Neural cell (in vitro differentiated cells): ENCODE results near the gene TRABD2A.

Experiments used
- CTCF ChIP-seq: fragments of 450-650 bp; IDR thresholded peaks from 2 replicates; pipeline ENCODE4 v1.5.1; 2014; ENCODE audit warnings: antibody characterized with exemption, mild to moderate bottlenecking, moderate library complexity; ENCODE audit not compliant: poor library complexity, severe bottlenecking
- POLR2AphosphoS5 ChIP-seq: IDR thresholded peaks from 2 replicates; pipeline ENCODE4 v1.6.1; 2012
- RAD21 ChIP-seq: fragments of 450-650 bp; conservative IDR thresholded peaks from 2 replicates; pipeline ENCODE4 v1.6.1; 2014; ENCODE audit warnings: antibody characterized with exemption, mild to moderate bottlenecking, moderate library complexity
- SMC3 ChIP-seq: fragments of 450-650 bp; conservative IDR thresholded peaks from 2 replicates; pipeline ENCODE4 v1.6.1; 2014; ENCODE audit warnings: antibody characterized with exemption, mild to moderate bottlenecking, moderate library complexity; ENCODE audit not compliant: poor library complexity
- TAF1 ChIP-seq: IDR thresholded peaks from 2 replicates; pipeline ENCODE4 v1.6.1; 2012; ENCODE audit warnings: low read depth

- TF ChIP-seq CTCF = no peak
- TF ChIP-seq RAD21 = no peak
- TF ChIP-seq POLR2AphosphoS5 = no peak
- TF ChIP-seq TAF1 = no peak
- TF ChIP-seq SMC3 = no peak
These were observed 14.8 kb downstream of the TRABD2A start for GRCh38 chr2:84866122-84866521.
